Globus pallidus (tissue), 1 donor: ENCODE measurements around the gene AMZ2.
"Not testable (repeated sequence)": the region's sequence is repeated elsewhere in the genome, so short reads cannot be mapped to it uniquely, and the experiment has no call there.

Experiments
- DNase-seq: peaks from one replicate; pipeline ENCODE4 v3.0.0-alpha.2; 2015; ENCODE audit warnings: low spot score

Gene AMZ2

GRCh38 chr17:68249354-68249765 lies 1.5 kb downstream of the AMZ2 start:
- DNase-seq: no peak

DNA sequence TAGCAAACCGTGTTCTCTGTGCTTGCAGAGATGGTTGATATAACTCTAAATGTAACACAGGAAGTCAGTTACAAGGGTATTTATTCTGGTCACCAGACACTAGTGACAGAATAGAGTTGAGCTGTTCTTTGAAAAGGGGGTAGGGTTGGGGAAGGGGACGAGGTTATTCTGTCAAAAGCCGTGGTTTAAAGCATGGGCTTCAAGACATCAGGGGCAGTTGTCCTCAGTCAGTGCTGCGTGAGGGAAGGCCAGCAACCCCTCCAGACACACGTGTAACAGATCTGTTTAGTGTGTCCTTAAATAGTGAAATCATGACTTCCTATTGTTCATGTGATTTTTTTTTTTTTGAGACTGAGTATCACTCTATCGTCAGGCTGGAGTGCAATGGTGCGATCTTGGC lies 5.6 kb downstream of the AMZ2 start:
- not testable (repeated sequence) for DNase-seq

GRCh38 chr17:68255151-68255550 lies 7.3 kb downstream of the AMZ2 start:
- DNase-seq: no peak

- no peak for DNase-seq
Measured at GRCh38 chr17:68255731-68256538, 8.1 kb downstream of the AMZ2 start.

DNA sequence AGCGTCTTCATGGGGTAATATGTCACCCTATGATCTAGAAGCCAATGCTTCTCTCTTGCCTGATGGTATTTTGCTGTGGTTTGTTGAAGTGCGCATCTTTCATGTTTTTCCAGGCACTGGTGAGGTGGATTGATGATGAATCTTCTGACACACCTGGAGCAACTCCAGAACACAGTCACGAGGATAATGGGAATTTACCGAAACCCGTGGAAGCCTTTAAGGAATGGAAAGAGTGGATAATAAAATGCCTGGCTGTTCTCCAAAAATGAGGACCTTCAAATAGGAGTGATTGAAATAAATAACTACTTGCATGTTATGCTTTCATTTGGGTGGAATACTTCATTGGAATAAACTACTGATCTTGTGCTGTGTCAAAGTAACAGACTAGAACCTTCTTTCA lies 8.9 kb downstream of the AMZ2 start:
- DNase-seq: not testable (repeated sequence)

DNA sequence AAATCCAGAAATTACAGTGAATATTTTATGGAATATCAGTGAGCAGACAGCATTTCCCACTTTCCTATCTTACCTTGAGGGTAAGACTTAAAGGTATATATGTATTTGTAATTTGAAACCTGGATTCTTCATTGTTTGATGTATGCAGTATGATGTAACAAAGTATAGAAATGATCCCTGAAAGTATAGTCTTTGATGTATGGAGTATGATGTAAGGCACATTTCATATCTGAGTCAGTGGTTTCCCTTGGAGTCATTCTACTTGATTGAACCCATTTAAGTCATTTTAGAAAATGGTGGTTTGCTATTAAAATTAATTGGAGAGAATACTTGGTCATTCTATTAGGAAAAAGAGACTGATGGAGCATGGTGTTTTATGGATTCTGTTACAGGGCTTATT lies 10.1 kb downstream of the AMZ2 start:
- DNase-seq: no peak

DNA sequence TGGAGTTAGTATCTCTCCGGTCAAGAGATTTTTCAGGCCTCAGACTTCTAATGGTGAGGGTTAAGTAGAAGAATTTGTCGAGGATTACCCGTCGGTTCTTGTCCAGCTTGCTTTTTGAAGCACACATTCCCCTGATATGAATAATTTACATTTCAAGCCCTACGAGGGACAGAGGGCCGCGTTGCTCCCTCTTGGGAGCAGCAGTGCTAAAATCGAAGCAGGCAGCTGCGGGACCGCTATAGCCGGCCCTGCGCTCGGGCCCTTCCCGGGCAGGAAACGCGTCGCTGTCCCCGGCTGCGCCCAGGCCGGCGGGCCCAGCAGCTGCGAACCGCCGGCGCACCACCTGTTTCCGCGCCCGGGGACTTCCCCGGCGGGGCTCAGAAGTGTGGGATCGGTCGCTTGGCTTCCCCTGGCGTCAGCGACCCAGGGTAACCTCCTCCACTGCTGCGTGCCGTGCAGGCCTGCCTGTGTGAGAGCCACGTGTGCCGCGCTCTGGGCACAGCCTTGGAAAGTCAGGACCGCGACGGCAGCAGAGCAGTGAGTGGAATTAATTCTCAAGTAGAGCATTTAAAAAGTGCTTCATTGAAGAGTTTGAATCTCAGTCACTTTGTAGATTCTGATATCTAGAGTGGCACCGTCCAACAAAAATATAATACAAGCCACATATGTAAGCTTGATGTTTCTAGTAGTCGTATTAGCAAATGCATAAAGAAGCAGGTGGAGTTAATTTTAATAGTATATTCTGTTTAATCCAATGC lies 11.2 kb downstream of the AMZ2 start:
- DNase-seq: not testable (repeated sequence)

- DNase-seq: not testable (repeated sequence)
Measured at GRCh38 chr17:68259648-68259951, 11.8 kb downstream of the AMZ2 start.

DNA sequence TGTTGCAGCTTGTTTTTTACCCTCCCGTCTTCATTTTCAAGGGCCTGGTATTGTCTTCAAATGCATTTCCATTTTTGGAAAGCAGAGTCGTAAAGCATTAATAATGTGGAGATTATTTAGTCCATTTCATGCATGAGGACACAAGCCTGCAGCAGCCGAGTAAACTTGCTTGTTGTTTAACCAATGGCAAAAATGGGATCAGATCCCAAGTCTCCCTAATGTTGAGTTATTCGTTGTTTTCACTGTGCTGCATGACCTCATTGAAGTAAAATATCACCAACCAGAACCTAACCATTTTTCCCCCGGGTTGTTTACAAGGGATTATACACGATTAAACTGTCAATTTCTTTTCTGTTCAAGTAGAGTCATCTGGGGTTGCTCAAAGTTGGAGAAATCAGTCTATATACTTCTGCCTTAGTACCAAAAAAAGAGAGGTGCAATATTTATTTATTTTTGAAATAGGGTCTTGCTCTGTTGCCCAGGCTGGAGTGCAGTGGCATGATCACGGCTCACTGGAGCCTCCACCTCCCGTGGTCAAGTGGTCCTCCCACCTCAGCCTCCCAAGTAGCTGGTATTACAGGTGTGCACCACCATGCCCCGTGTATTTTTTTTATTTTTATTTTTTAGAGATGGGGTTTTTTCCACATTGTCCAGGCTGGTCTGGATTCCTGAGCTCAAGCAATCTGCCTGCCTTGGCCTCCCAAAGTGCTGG lies 12.4 kb downstream of the AMZ2 start:
- no peak for DNase-seq

DNA sequence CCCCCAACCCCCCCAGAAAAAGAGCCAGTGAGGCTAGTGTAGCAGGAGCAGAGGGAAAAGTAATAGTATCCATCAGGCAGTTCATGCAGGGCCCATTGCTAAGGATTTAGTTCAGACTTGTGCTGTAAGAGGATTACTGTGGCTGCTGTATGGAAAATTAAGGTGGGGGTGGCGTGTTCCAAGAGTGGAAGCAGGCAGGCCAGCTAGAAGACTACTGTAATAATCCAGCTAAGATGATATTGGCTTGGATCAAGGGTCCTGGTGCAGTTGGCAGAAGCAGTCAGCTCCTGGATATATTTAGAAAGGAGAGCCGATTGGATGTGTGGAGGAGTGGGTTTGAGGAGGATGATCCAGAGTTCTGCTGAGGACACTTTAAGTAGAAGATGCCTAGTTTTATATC lies 14.6 kb downstream of the AMZ2 start:
- DNase-seq: not testable (repeated sequence)

GRCh38 chr17:68263101-68263681 lies 15.3 kb downstream of the AMZ2 start:
- DNase-seq: not testable (repeated sequence)

- DNase-seq: not testable (repeated sequence)
Measured at GRCh38 chr17:68265833-68266232, 18.0 kb downstream of the AMZ2 start.

DNA sequence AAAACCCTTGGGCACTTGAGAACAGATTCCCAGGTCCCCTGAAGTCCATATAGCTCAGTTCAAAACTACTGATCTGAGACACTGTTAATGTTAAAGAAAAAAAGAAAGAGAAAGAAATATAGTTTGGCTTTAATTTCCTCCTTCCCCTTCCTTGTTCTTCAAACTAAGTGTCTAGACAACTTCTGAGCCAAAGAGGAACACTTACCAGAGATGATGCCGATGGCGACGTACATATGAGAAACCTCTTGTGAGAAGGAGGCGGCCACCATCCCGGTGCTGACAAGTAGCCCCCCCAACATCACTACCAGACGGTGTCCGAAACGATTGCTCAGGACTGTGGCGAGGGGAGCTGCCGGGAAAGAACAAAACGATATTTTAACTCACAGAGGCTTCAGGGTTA lies 25.9 kb downstream of the AMZ2 start:
- no peak for DNase-seq

DNA sequence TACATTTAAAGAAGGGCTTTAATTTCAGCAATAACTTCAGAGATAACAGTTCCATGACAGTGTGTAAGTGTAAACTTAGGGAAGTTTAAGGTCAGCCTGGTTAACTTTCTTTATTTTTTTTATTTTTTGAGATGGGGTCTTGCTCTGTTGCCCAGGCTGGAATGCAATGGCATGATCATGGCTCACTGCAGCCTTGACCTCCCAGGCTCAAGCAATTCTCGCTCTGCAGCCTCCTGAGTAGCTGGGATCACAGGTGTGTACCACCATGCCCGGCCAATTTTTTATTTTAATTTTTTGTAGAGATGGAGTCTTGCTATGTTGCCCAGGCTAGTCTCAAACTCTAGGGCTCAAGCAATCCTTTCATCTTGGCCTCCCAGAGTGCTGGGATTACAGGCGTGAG lies 28.5 kb downstream of the AMZ2 start:
- not testable (repeated sequence) for DNase-seq

DNA sequence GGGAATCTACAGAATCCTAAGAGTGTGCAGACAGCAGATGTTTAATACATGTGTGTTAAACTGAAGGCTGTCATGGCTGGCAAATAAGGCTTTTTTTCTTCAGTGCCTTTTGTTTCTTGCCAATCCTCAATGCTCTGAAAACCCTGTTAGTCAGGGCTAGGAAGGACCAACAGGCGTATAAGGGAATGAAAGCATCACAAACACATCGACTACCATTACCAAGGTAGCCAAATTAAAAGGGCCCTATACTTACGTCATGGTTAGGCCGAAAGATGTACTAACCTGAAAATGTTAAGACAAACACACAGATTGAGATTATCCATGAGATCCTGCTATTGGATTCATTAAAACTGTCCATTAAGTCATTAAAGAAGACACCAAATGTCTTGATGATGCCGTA lies 30.0 kb downstream of the AMZ2 start:
- DNase-seq: no peak

- not testable (repeated sequence) for DNase-seq
Measured at GRCh38 chr17:68281965-68282364, 34.1 kb downstream of the AMZ2 start.

- no peak for DNase-seq
Measured at GRCh38 chr17:68288375-68288774, 40.5 kb downstream of the AMZ2 start.

- DNase-seq: no peak
Measured at GRCh38 chr17:68288804-68289203, 41.0 kb downstream of the AMZ2 start.

DNA sequence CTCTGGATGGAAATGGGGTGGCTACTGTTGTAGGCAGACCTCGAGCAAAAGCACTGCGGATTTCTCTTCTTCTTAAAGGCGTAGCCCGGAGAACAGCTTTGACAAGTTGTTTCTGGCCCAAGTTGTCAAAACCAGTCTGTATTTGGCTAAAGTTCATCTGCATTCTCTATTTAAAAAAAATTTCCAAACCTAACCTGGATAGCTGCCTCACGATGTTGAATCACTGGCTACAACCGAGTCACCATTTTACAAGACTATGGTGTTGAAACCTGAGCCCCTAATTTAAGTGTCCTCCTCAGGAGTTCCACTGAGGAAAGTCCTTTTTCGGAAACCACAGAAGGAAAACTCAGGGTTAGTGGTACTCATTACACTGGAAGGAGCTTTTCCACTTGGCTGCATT lies 41.6 kb downstream of the AMZ2 start:
- DNase-seq: no peak

DNA sequence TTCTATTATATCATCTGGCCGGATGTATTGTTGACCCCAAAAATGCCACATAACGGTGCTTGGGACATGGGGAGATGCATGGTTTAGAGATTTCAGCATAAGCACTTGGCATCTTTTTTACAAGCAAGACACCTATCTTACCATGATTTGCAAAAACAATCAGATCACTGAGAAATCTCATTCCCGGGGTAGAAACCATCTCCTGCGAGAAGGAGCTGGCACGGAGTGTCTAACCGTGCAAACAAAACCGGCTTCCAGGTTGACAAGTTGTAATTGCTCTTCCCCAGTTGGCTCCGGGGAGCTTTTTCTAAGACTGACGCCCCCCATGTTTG lies 42.1 kb downstream of the AMZ2 start:
- no peak for DNase-seq

- no peak for DNase-seq
Measured at GRCh38 chr17:68290268-68290954, 42.6 kb downstream of the AMZ2 start.
